HG02870 (cell line): ENCODE results near the gene EXOC4.

Experiments used
- ATAC-seq: cut with Tn5 transposase; IDR thresholded peaks from one replicate; pipeline ENCODE4 v1.9.1; 2021; ENCODE audit warnings: mild to moderate bottlenecking, moderate library complexity; ENCODE audit not compliant: unreplicated experiment

Gene EXOC4

DNA sequence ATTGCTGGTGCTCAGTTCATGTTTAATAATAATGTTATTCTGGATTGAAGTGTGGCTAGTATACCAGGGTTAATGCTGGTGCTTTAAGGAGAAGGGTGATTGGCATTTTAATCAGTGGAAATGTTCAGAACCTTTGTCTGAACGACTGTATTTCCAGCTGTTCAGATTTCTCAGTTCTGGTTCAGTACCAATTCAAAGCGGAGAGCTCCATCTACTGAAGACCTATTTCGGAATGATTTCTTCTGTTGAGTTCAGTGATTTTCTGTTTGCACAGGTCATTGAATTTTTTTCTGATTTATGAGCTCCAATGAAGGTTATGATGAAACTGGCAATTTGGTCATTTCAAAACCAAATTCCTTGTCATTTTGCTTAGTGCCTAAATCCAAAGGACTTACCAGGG is 160.1 kb downstream of the EXOC4 start:
- ATAC-seq = no peak

DNA sequence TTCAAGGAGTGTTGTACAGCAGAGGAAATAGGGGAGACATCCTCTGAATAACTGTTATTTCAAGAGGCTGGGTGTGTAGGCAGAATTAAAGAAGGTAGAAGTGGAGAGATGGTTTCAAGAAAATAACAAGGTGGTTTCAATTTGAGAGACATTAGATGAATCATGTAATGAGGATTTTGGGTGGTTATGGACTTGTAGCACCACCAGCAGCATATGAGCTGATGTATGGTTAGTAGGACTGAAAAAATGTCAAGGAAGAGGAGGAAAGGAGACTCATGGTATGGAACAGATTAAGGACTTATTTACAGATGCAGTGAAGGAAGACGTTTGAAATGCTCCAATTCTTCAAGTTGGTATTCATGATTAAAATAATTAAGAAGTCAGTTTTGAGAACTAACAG is 166.2 kb downstream of the EXOC4 start:
- ATAC-seq = no peak

- no peak for ATAC-seq
These were observed 170.7 kb downstream of the EXOC4 start for GRCh38 chr7:133423618-133424017.

DNA sequence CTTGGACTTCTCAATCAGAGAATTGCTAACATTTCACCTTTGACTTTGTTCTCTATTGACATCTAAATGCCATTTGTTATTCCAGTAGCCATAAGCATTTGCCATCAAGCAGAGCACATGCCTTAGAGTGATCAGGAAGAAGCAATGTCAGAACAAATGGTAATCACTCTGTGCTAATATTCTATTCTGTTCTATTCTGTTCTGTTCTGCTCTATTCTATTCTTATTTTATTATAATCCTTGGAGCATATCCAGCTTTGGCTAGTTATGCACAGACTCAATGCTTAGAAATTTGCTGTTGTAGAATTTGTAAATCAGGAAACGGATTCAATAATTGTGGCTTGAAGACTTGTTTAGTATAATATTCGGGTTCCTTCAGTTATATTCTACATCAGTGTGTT is 175.4 kb downstream of the EXOC4 start:
- no peak for ATAC-seq

- ATAC-seq = no peak
These were observed 176.0 kb downstream of the EXOC4 start for GRCh38 chr7:133428876-133429275.

DNA sequence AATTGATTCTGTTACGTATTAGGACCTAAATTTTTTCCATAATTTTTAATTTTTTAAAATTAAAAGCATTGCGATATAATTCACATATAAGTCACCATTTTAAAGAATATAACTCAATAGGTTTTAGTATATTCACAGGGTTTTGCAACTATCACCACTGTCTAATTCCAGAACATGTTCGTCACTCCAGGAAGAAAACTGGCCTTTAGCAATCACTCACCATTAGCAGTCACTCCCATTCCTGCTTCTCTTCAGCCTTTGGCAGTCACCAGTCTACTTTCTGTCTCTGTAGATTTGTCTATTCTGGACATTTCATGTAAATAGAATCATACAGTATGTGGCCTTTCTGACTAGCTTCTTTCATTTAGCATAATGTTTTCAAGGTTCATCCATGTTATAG is 176.5 kb downstream of the EXOC4 start:
- no peak for ATAC-seq

GRCh38 chr7:133431134-133431724 is 178.4 kb downstream of the EXOC4 start:
- ATAC-seq = no peak

DNA sequence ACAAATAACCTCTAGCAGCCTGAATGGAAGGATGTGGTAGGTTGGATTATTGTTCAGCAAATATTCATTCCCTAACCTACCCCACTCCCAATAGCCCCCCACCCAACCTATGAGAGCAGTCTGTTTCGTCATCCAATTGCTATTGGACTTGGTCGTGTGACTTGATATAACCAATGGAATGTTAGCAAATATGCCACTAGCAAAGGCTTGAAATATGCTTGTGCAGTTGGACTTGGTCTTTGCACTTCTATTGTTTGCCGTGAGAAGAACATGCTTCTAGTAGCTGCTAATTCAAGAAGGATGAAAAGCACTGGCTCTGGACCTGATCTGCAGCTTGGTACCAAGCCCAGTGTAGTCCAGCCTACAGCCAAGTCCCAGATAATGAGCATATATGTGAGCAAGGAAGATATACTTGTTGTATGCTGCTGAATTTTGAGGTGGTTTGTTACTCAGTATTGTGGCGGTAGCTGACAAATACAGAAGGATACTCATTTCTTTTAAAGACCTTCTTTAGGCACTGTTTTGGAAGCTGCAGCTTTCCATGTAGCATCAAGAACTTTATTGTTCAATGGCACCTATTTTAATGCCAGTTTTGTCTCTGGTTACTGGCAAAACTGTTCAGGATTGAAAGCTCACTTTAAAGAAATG is 180.4 kb downstream of the EXOC4 start:
- ATAC-seq = no peak

DNA sequence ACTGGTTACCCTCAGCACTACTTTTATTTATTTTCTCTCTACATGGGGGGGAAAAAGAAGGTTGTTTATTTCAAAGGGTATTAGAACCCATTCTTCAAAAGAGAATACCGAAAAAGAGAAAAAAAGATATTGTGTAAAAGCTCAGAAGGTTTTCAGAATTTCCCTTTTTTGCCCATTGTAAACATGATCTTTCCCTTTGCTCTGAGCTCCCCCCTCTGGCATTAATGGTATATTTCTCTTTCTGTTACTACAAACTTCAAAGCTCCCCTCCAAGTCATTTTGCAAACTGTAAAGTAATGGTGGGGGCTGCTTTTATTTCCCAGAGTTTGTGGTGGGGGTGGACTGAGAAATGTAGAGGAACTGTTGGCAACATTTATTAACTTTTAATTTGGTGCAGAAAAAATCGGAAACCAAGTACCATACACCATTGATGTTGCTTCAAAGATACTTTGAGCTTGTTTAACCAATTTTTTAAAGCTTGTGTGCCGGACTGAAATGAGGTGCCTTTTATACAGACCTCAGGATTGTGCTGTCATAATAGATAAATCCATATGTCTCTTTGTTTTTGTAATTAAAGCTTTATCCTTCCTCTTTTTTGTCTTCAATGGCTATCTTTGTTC is 181.5 kb downstream of the EXOC4 start:
- ATAC-seq = no peak

- ATAC-seq = no peak
These were observed 183.1 kb downstream of the EXOC4 start for GRCh38 chr7:133436014-133436428.

- no peak for ATAC-seq
These were observed 184.7 kb downstream of the EXOC4 start for GRCh38 chr7:133437544-133437943.

DNA sequence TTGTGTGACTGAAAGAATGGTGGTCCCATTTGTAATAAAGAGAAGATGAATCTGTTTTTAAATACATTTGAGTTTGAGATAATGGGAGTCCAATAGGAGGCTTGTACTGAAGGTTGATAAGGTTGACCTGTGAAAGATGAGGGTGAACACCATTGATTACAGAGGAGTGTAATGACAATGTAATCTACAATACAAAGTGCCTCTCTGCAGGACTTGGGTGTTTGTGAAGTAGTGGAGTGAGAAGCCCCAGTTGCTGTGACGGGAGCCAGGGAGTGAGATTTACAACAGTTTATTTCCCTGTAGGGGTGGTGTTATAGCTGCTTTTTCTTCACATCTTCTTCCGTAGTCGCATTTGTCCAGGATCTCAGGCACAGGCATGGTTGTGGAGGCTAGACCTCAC is 189.9 kb downstream of the EXOC4 start:
- ATAC-seq = no peak

GRCh38 chr7:133445617-133446016 is 192.7 kb downstream of the EXOC4 start:
- ATAC-seq = no peak

DNA sequence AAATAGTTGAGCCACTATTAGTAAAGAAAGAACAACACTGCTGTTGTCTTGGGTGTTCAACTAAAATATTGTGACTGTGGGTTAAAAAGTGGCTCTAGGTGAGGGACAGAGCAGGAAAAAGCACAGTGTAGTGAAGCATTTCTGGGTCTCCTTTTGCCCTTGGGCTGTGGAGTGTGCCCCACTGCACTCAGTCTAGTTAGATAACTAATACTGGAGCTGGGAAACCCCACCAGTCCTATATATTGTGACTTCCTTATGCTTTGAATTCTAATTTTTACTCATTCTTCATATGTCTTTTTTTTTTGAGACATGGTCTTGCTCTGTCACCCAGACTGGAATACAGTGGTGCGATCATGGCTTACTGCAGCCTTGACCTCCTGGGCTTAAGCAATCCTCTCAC is 195.1 kb downstream of the EXOC4 start:
- no peak for ATAC-seq

DNA sequence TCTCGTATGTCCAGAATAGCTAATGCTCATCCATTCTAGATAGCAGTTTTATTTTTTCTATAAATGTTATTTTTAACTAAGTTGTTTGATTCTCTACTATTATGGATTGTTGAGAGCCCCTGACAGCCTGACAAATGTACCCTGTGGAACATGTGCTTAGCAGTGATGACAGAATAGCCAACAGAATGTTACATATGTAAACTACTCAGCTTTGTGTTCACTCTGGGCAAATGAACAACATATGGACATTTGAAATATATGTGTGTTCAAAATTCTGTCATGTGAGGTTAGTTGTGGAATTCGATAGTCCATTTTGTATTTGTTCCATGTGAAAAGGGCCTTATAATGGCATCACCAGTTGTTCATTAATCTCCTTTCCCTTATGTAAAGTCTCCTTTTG is 199.7 kb downstream of the EXOC4 start:
- ATAC-seq = no peak

DNA sequence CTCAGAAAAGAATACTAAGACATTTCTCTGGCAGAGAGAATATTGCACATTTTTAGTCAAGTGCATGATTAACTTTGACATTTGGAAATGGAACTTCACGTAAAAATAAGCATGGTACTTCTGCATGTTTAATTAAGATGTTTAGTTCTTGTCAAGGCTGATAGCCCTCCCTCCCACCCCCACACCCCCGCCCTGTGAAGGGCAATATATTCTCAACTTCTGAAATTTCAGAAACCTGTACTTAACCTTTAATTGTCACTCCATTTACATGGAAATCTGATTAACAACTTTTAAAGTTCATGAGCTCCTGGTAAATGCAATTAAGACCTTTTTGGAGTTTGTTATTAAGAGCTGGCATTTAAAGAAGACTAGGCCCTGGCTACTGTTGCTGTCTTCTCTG is 205.8 kb downstream of the EXOC4 start:
- no peak for ATAC-seq

- no peak for ATAC-seq
These were observed 208.5 kb downstream of the EXOC4 start for GRCh38 chr7:133461421-133461820.

GRCh38 chr7:133475655-133476054 is 222.8 kb downstream of the EXOC4 start:
- no peak for ATAC-seq

GRCh38 chr7:133477791-133478190 is 224.9 kb downstream of the EXOC4 start:
- no peak for ATAC-seq

- no peak for ATAC-seq
These were observed 225.8 kb downstream of the EXOC4 start for GRCh38 chr7:133478591-133479135.

GRCh38 chr7:133479456-133480065 is 226.7 kb downstream of the EXOC4 start:
- no peak for ATAC-seq

DNA sequence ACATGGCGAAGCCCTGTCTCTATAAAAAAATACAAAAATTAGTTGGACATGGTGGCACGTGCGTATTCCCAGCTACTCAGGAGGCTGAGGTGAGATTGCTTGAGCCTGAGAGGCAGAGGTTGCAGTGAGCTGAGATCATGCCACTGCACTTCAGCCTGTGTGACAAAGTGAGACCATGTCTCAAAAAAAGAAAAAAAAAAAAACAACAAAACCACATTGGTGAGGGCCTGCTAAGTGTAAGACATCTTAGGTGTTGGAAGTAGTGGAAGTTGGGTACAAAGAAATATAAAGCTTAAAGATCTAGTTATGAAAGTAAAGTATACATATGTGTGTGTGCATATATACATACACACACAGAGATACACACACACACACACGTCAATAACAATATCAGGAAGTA is 228.0 kb downstream of the EXOC4 start:
- no peak for ATAC-seq
